ENCODE results near the gene IRF2BP2.

IRF2BP2 gene

GRCh38 chr1:234645474-234645953 is 35.5 kb upstream of the IRF2BP2 start:
- no peak overlapping the region for H2AK5ac ChIP-seq (ENCODE audit: low read depth, low read length)
- no peak overlapping the region for H2BK120ac ChIP-seq (ENCODE audit: low read depth, low read length)
- H3K9ac ChIP-seq (ENCODE audit: low read depth, low read length, poor library complexity) = no peak overlapping the region
- no peak overlapping the region for H3K4me2 ChIP-seq (ENCODE audit: insufficient read depth, low read length, poor library complexity, severe bottlenecking)
- H4K91ac ChIP-seq (ENCODE audit: low read depth, low read length, poor library complexity) = no peak overlapping the region
- no peak overlapping the region for H3K4ac ChIP-seq (ENCODE audit: low read length)
- no peak overlapping the region for H4K8ac ChIP-seq (ENCODE audit: low read depth, low read length)
- no peak for DNase-seq (ENCODE audit: low spot score)
- H3K36me3 ChIP-seq (replicated peaks in 1 of 2; ENCODE audit: control insufficient read depth in 2 of 2, insufficient read depth in 2 of 2, low read length in 2 of 2) = no peaks in the 10 kb centered on the region
- no peaks in the 10 kb centered on the region for H3K27me3 ChIP-seq (ENCODE audit: control insufficient read depth in 3 of 3, insufficient read depth in 3 of 3, low read depth in 1 of 3, low read length in 3 of 3)
- no peaks in the 10 kb centered on the region for H3K4me1 ChIP-seq (ENCODE audit: control insufficient read depth in 2 of 2, insufficient read depth in 1 of 2, low read depth in 1 of 2, low read length in 2 of 2)
- peaks cover 0 to 2% of the 10 kb centered on the region in 2 donors for H3K9me3 ChIP-seq (replicated peaks in 1 of 2; ENCODE audit: control insufficient read depth in 2 of 2, insufficient read depth in 1 of 2, low read depth in 1 of 2, low read length in 2 of 2)
- H3K18ac ChIP-seq (ENCODE audit: low read length) = no peak overlapping the region
- no peak overlapping the region for H2BK15ac ChIP-seq (ENCODE audit: low read length)
- no peak overlapping the region for H2BK12ac ChIP-seq (ENCODE audit: low read length)
- H3K27ac ChIP-seq (replicated peaks; ENCODE audit: low read length) = no peak overlapping the region
- H3K79me1 ChIP-seq (ENCODE audit: low read depth, low read length) = no peaks in the 10 kb centered on the region
- WGBS, 2 donors (ENCODE audit: extremely low coverage in 2 of 2, insufficient read length in 2 of 2, insufficient replicate concordance in 1 of 2) = no CpG with 5 or more reads among the region's 1 CpG
- H3K23ac ChIP-seq (ENCODE audit: low read depth, low read length, poor library complexity) = no peak overlapping the region
- no peak overlapping the region for H3K4me3 ChIP-seq (ENCODE audit: low read length in 2 of 2)
- H3K14ac ChIP-seq (ENCODE audit: low read length) = no peak overlapping the region
- no peak overlapping the region for H2BK5ac ChIP-seq (ENCODE audit: low read length)
- H2AFZ ChIP-seq (ENCODE audit: low read length) = no peak overlapping the region

- Histone ChIP-seq H2AFZ (ENCODE audit: low read length) (no peak overlapping the region), H2AK5ac (ENCODE audit: low read depth, low read length) (no peak overlapping the region), H3K9ac (ENCODE audit: low read depth, low read length, poor library complexity) (no peak overlapping the region), H3K14ac (ENCODE audit: low read length) (no peak overlapping the region), H2BK5ac (ENCODE audit: low read length) (no peak overlapping the region), H2BK12ac (ENCODE audit: low read length) (no peak overlapping the region), H3K27me3 (ENCODE audit: control insufficient read depth in 3 of 3, insufficient read depth in 3 of 3, low read depth in 1 of 3, low read length in 3 of 3) (no peaks in the 10 kb centered on the region), H3K18ac (ENCODE audit: low read length) (no peak overlapping the region), H3K4me1 (ENCODE audit: control insufficient read depth in 2 of 2, insufficient read depth in 1 of 2, low read depth in 1 of 2, low read length in 2 of 2) (no peaks in the 10 kb centered on the region), H3K79me1 (ENCODE audit: low read depth, low read length) (no peaks in the 10 kb centered on the region), H3K4me2 (ENCODE audit: insufficient read depth, low read length, poor library complexity, severe bottlenecking) (no peak overlapping the region), H2BK120ac (ENCODE audit: low read depth, low read length) (no peak overlapping the region), H3K23ac (ENCODE audit: low read depth, low read length, poor library complexity) (no peak overlapping the region), H3K9me3 (replicated peaks in 1 of 2; ENCODE audit: control insufficient read depth in 2 of 2, insufficient read depth in 1 of 2, low read depth in 1 of 2, low read length in 2 of 2) (peaks cover 0 to 2% of the 10 kb centered on the region in 2 donors), H2BK15ac (ENCODE audit: low read length) (no peak overlapping the region), H3K4me3 (ENCODE audit: low read length in 2 of 2) (no peak overlapping the region), H4K8ac (ENCODE audit: low read depth, low read length) (no peak overlapping the region), H3K36me3 (replicated peaks in 1 of 2; ENCODE audit: control insufficient read depth in 2 of 2, insufficient read depth in 2 of 2, low read length in 2 of 2) (no peaks in the 10 kb centered on the region), H3K27ac (replicated peaks; ENCODE audit: low read length) (no peak overlapping the region), H3K4ac (ENCODE audit: low read length) (no peak overlapping the region), H4K91ac (ENCODE audit: low read depth, low read length, poor library complexity) (no peak overlapping the region)
- WGBS, 2 donors (ENCODE audit: extremely low coverage in 2 of 2, insufficient read length in 2 of 2, insufficient replicate concordance in 1 of 2) = no CpG with 5 or more reads among the region's 3 CpGs
- DNase-seq (ENCODE audit: low spot score) = no peak
Observed at GRCh38 chr1:234644928-234645327, 35.0 kb upstream of the IRF2BP2 start.

- Histone ChIP-seq H3K27me3 (ENCODE audit: control insufficient read depth in 3 of 3, insufficient read depth in 3 of 3, low read depth in 1 of 3, low read length in 3 of 3) (no peaks in the 10 kb centered on the region), H3K4ac (ENCODE audit: low read length) (no peak overlapping the region), H3K9me3 (replicated peaks in 1 of 2; ENCODE audit: control insufficient read depth in 2 of 2, insufficient read depth in 1 of 2, low read depth in 1 of 2, low read length in 2 of 2) (peaks cover 0 to 2% of the 10 kb centered on the region in 2 donors), H3K27ac (replicated peaks; ENCODE audit: low read length) (no peak overlapping the region), H3K4me3 (ENCODE audit: low read length in 2 of 2) (no peak overlapping the region), H2BK5ac (ENCODE audit: low read length) (no peak overlapping the region), H3K9ac (ENCODE audit: low read depth, low read length, poor library complexity) (no peak overlapping the region), H2BK15ac (ENCODE audit: low read length) (no peak overlapping the region), H4K8ac (ENCODE audit: low read depth, low read length) (no peak overlapping the region), H3K18ac (ENCODE audit: low read length) (no peak overlapping the region), H3K36me3 (replicated peaks in 1 of 2; ENCODE audit: control insufficient read depth in 2 of 2, insufficient read depth in 2 of 2, low read length in 2 of 2) (no peaks in the 10 kb centered on the region), H2AFZ (ENCODE audit: low read length) (no peak overlapping the region), H3K4me1 (ENCODE audit: control insufficient read depth in 2 of 2, insufficient read depth in 1 of 2, low read depth in 1 of 2, low read length in 2 of 2) (no peaks in the 10 kb centered on the region), H3K79me1 (ENCODE audit: low read depth, low read length) (no peaks in the 10 kb centered on the region), H3K23ac (ENCODE audit: low read depth, low read length, poor library complexity) (no peak overlapping the region), H2AK5ac (ENCODE audit: low read depth, low read length) (no peak overlapping the region), H3K14ac (ENCODE audit: low read length) (no peak overlapping the region), H4K91ac (ENCODE audit: low read depth, low read length, poor library complexity) (no peak overlapping the region), H3K4me2 (ENCODE audit: insufficient read depth, low read length, poor library complexity, severe bottlenecking) (no peak overlapping the region), H2BK120ac (ENCODE audit: low read depth, low read length) (no peak overlapping the region), H2BK12ac (ENCODE audit: low read length) (no peak overlapping the region)
- DNase-seq (ENCODE audit: low spot score) = no peak
Observed at GRCh38 chr1:234643850-234644134, 33.8 kb upstream of the IRF2BP2 start.

GRCh38 chr1:234643111-234643849 is 33.3 kb upstream of the IRF2BP2 start:
- WGBS, 2 donors (ENCODE audit: extremely low coverage in 2 of 2, insufficient read length in 2 of 2, insufficient replicate concordance in 1 of 2) = no CpG with 5 or more reads among the region's 14 CpGs
- no peak overlapping the region for H3K27ac ChIP-seq (replicated peaks; ENCODE audit: low read length)

More at GRCh38 chr1:234643111-234643849, 33.3 kb upstream of the IRF2BP2 start:
- no peaks in the 10 kb centered on the region for H3K27me3 ChIP-seq (ENCODE audit: control insufficient read depth in 3 of 3, insufficient read depth in 3 of 3, low read depth in 1 of 3, low read length in 3 of 3)
- peak overlapping the region; percentile 86 for H3K18ac ChIP-seq (ENCODE audit: low read length)
- no peaks in the 10 kb centered on the region for H3K36me3 ChIP-seq (replicated peaks in 1 of 2; ENCODE audit: control insufficient read depth in 2 of 2, insufficient read depth in 2 of 2, low read length in 2 of 2)
- H2BK5ac ChIP-seq (ENCODE audit: low read length) = no peak overlapping the region
- H2BK12ac ChIP-seq (ENCODE audit: low read length) = no peak overlapping the region
- no peak overlapping the region for H3K23ac ChIP-seq (ENCODE audit: low read depth, low read length, poor library complexity)
- H4K8ac ChIP-seq (ENCODE audit: low read depth, low read length) = no peak overlapping the region
- H3K4ac ChIP-seq (ENCODE audit: low read length) = no peak overlapping the region
- no peak for DNase-seq (ENCODE audit: low spot score)
- H3K4me2 ChIP-seq (ENCODE audit: insufficient read depth, low read length, poor library complexity, severe bottlenecking) = no peak overlapping the region
- no peak overlapping the region for H3K14ac ChIP-seq (ENCODE audit: low read length)
- no peak overlapping the region for H3K4me3 ChIP-seq (ENCODE audit: low read length in 2 of 2)
- H2BK120ac ChIP-seq (ENCODE audit: low read depth, low read length) = no peak overlapping the region
- H4K91ac ChIP-seq (ENCODE audit: low read depth, low read length, poor library complexity) = no peak overlapping the region
- peak overlapping the region; percentile 49 for H2AFZ ChIP-seq (ENCODE audit: low read length)
- H2BK15ac ChIP-seq (ENCODE audit: low read length) = no peak overlapping the region
- H3K4me1 ChIP-seq (ENCODE audit: control insufficient read depth in 2 of 2, insufficient read depth in 1 of 2, low read depth in 1 of 2, low read length in 2 of 2) = no peaks in the 10 kb centered on the region
- H2AK5ac ChIP-seq (ENCODE audit: low read depth, low read length) = no peak overlapping the region
- peaks cover 0 to 2% of the 10 kb centered on the region in 2 donors for H3K9me3 ChIP-seq (replicated peaks in 1 of 2; ENCODE audit: control insufficient read depth in 2 of 2, insufficient read depth in 1 of 2, low read depth in 1 of 2, low read length in 2 of 2)
- no peaks in the 10 kb centered on the region for H3K79me1 ChIP-seq (ENCODE audit: low read depth, low read length)
- H3K9ac ChIP-seq (ENCODE audit: low read depth, low read length, poor library complexity) = no peak overlapping the region

Data from neuronal stem cell (in vitro differentiated cells).